ENCODE results near the gene TMEM200B. TPM values are rescaled to one million over a fixed set of nuclear protein-coding genes. Genes with fewer than 3 reads are reported as not detected.

Gene TMEM200B
- total RNA-seq, 1 experiment from 2014 or later, result 12.6 TPM

DNA sequence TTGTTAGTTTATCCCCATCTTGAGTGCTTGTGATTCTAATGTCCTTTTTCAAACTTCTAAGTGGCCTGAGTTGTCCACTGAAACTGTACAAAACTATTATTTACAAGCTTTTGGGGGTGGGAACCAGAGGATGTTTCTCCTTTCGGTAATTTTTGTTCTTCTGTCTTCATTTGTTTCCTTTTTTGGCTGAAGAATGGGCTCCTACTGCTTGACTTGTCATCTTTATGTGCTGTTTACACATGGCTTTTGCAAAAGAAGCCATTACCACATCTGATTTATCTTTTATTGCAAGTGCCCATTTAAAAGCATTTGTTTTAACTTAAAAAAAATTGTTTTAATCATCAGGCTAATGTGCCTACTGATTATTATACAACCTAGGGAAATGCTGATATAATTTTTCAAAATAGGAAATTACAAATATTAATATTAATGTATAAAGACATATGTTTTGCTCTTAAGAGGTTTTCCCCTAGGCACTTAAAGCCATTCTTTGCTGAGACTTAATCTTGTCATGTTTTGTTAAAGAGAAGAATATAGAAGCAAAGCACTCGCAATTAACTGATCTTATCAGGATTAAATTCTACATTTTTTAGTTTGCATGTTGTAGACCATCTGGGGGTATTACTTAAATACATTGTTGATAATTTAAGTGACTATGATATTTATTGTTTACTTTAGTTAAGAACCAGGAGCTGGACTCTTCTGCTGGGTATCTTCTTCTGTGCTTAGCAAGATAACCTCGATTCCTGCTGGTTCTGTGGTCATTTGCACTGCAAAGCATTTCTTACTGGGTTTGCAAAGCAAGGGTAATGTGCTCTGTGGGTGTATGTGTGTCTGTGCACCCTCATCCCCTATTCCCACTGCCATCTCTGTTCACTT is 40.1 kb downstream of the TMEM200B start:
- Mint-ChIP-seq H3K27ac (peak overlapping the region in 1 of 3 experiments; percentile 35; a peak in 1 of 7 replicates), H3K4me3 (no peak overlapping the region), H3K27me3 (ENCODE audit: low read depth) (no peaks in the 10 kb centered on the region), H3K4me1 (peaks cover 5 to 12% of the 10 kb centered on the region in 2 experiments; a peak in 3 of 4 replicates), H3K9me3 (no peaks in the 10 kb centered on the region), H3K36me3 (ENCODE audit: insufficient read depth in 1 of 3, low read depth in 3 of 3) (no peaks in the 10 kb centered on the region)
- H3K27ac ChIP-seq (ENCODE audit: insufficient read length, low read depth, low read length), result no peak overlapping the region
- no peak overlapping the region for H2BK15ac ChIP-seq (ENCODE audit: low read depth, low read length)
- H4K91ac ChIP-seq (ENCODE audit: insufficient read length, low read depth, low read length), result no peak overlapping the region
- H3K56ac ChIP-seq (ENCODE audit: insufficient read length, low read depth, low read length), result no peak overlapping the region
- no peaks in the 10 kb centered on the region for H3K79me2 ChIP-seq (ENCODE audit: insufficient read depth, low read length)
- H2AK5ac ChIP-seq (ENCODE audit: insufficient read length, low read length), result no peak overlapping the region
- H3K9me3 ChIP-seq (ENCODE audit: control insufficient read depth, low read depth, low read length), result no peaks in the 10 kb centered on the region
- no peak overlapping the region for H3K4ac ChIP-seq (ENCODE audit: low read depth, low read length)
- WGBS (ENCODE audit: extremely low coverage, insufficient read length, low lambda C conversion rate), result no CpG with 5 or more reads among the region's 3 CpGs
- no peak overlapping the region for H2AFZ ChIP-seq (ENCODE audit: low read length)
- no peak overlapping the region for H3K18ac ChIP-seq (ENCODE audit: insufficient read length, low read depth, low read length)
- no peaks in the 10 kb centered on the region for H3K27me3 ChIP-seq (ENCODE audit: insufficient read depth, low read length)
- H2BK20ac ChIP-seq (ENCODE audit: low read depth, low read length, poor library complexity, severe bottlenecking), result no peak overlapping the region
- no peak overlapping the region for H4K5ac ChIP-seq (ENCODE audit: insufficient read length, low read depth, low read length)
- no peak overlapping the region for H2BK12ac ChIP-seq (ENCODE audit: insufficient read length, low read depth, low read length)
- no peaks in the 10 kb centered on the region for H3K23me2 ChIP-seq (ENCODE audit: insufficient read length, low read depth, low read length, poor library complexity, severe bottlenecking)
- H3K79me1 ChIP-seq (ENCODE audit: insufficient read depth, low read depth, low read length, poor library complexity, severe bottlenecking), result no peaks in the 10 kb centered on the region
- no peak overlapping the region for H2BK5ac ChIP-seq (ENCODE audit: insufficient read length, low read length)
- no peaks in the 10 kb centered on the region for H4K20me1 ChIP-seq (ENCODE audit: control insufficient read depth, insufficient read depth, insufficient read length)
- no peak overlapping the region for H3K23ac ChIP-seq (ENCODE audit: insufficient read length, low read depth, low read length)
- H3K4me1 ChIP-seq (ENCODE audit: insufficient read depth, low read length), result no peaks in the 10 kb centered on the region; the same call in 1 of the 2 replicates
- no peak overlapping the region for H4K8ac ChIP-seq (replicated peaks; ENCODE audit: insufficient read length, low read depth, low read length)
- no peak overlapping the region for H3K14ac ChIP-seq (ENCODE audit: insufficient read depth, low read length)
- H3T11ph ChIP-seq (ENCODE audit: low read length), result no peak overlapping the region
- H3K4me2 ChIP-seq (ENCODE audit: insufficient read depth, insufficient read length, low read length), result no peak overlapping the region
- TF ChIP-seq, protein P1, sequence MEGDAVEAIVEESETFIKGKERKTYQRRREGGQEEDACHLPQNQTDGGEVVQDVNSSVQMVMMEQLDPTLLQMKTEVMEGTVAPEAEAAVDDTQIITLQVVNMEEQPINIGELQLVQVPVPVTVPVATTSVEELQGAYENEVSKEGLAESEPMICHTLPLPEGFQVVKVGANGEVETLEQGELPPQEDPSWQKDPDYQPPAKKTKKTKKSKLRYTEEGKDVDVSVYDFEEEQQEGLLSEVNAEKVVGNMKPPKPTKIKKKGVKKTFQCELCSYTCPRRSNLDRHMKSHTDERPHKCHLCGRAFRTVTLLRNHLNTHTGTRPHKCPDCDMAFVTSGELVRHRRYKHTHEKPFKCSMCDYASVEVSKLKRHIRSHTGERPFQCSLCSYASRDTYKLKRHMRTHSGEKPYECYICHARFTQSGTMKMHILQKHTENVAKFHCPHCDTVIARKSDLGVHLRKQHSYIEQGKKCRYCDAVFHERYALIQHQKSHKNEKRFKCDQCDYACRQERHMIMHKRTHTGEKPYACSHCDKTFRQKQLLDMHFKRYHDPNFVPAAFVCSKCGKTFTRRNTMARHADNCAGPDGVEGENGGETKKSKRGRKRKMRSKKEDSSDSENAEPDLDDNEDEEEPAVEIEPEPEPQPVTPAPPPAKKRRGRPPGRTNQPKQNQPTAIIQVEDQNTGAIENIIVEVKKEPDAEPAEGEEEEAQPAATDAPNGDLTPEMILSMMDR (conservative IDR thresholded peaks at IDR 0.05), result no peak
- no peak overlapping the region for H2BK120ac ChIP-seq (ENCODE audit: low read depth, low read length, poor library complexity, severe bottlenecking)
- DNase-seq, result no peak
- no peak overlapping the region for H3K9ac ChIP-seq (ENCODE audit: extremely low read depth, insufficient read length, low read length)
